NT2/D1 (cell line): ENCODE results near the gene AKR1D1.

Experiments
- DNase-seq: peaks from one replicate; pipeline ENCODE4 v3.0.0-alpha.2; 2011; ENCODE audit warnings: low read depth, low spot score
- H3K27me3 ChIP-seq: 2 replicates; pipeline ENCODE4 v1.6.0; 2011; ENCODE audit warnings: mild to moderate bottlenecking; ENCODE audit not compliant: insufficient read length, insufficient read depth
- H3K36me3 ChIP-seq: 2 replicates; pipeline ENCODE4 v1.6.1; 2011; ENCODE audit warnings: mild to moderate bottlenecking, low read length, mixed read lengths; ENCODE audit not compliant: insufficient read depth, insufficient read length
- H3K4me1 ChIP-seq: 2 replicates; pipeline ENCODE4 v1.5.1; 2011; ENCODE audit not compliant: insufficient read depth, insufficient read length
- H3K4me3 ChIP-seq: 2 replicates; pipeline ENCODE4 v1.5.1; 2011; ENCODE audit warnings: low read depth; ENCODE audit not compliant: insufficient read length
- H3K9ac ChIP-seq: 2 replicates; pipeline ENCODE4 v1.6.0; 2011; ENCODE audit warnings: low read depth; ENCODE audit not compliant: insufficient read length
- H3K9me3 ChIP-seq: 2 replicates; pipeline ENCODE4 v1.5.1; 2011; ENCODE audit warnings: mild to moderate bottlenecking, low read length; ENCODE audit not compliant: insufficient read depth
- SUZ12 ChIP-seq: IDR thresholded peaks from 2 replicates; pipeline ENCODE4 v1.6.1; 2011; ENCODE audit not compliant: insufficient read length, insufficient read depth; ENCODE audit errors: extremely low read depth
- YY1 ChIP-seq: IDR thresholded peaks from 2 replicates; pipeline ENCODE4 v1.6.1; 2011; ENCODE audit not compliant: insufficient read length, insufficient read depth
- ZNF274 ChIP-seq: IDR thresholded peaks from 2 replicates; pipeline ENCODE4 v1.6.1; 2011; ENCODE audit warnings: mild to moderate bottlenecking, low read depth, low read length

AKR1D1 gene

GRCh38 chr7:138063400-138063799, 12.9 kb upstream of the AKR1D1 start:
- no peaks in the 10 kb centered on the region for H3K9me3 ChIP-seq
- no peak for DNase-seq
- H3K36me3 ChIP-seq, result no peaks in the 10 kb centered on the region
- no peak for TF ChIP-seq YY1
- no peak for TF ChIP-seq SUZ12
- TF ChIP-seq ZNF274, result no peak
- no peaks in the 10 kb centered on the region for H3K27me3 ChIP-seq
- H3K4me3 ChIP-seq, result no peak overlapping the region
- H3K9ac ChIP-seq, result no peak overlapping the region
- H3K4me1 ChIP-seq, result no peaks in the 10 kb centered on the region

GRCh38 chr7:138064856-138065357, 11.4 kb upstream of the AKR1D1 start:
- H3K27me3 ChIP-seq, result no peaks in the 10 kb centered on the region
- no peaks in the 10 kb centered on the region for H3K36me3 ChIP-seq
- DNase-seq, result no peak
- no peak overlapping the region for H3K9ac ChIP-seq
- H3K4me3 ChIP-seq, result no peak overlapping the region
- H3K4me1 ChIP-seq, result no peaks in the 10 kb centered on the region
- TF ChIP-seq YY1, result no peak
- no peak for TF ChIP-seq SUZ12
- H3K9me3 ChIP-seq, result no peaks in the 10 kb centered on the region

- Histone ChIP-seq H3K4me3 (no peak overlapping the region), H3K4me1 (no peaks in the 10 kb centered on the region), H3K9me3 (no peaks in the 10 kb centered on the region), H3K36me3 (no peaks in the 10 kb centered on the region), H3K27me3 (no peaks in the 10 kb centered on the region), H3K9ac (no peak overlapping the region)
- no peak for DNase-seq
- TF ChIP-seq YY1, result no peak
- TF ChIP-seq ZNF274, result no peak
- no peak for TF ChIP-seq SUZ12
These were observed 10.4 kb upstream of the AKR1D1 start for GRCh38 chr7:138065827-138066226.

GRCh38 chr7:138066954-138067394, 9.3 kb upstream of the AKR1D1 start:
- no peak for TF ChIP-seq SUZ12
- no peak for TF ChIP-seq YY1
- TF ChIP-seq ZNF274, result no peak
- Histone ChIP-seq H3K4me1 (no peaks in the 10 kb centered on the region), H3K27me3 (no peaks in the 10 kb centered on the region), H3K9ac (no peak overlapping the region), H3K4me3 (no peak overlapping the region), H3K36me3 (no peaks in the 10 kb centered on the region), H3K9me3 (no peaks in the 10 kb centered on the region)
- DNase-seq, result no peak

- Histone ChIP-seq H3K27me3 (no peaks in the 10 kb centered on the region), H3K9ac (no peak overlapping the region), H3K4me1 (no peaks in the 10 kb centered on the region), H3K9me3 (no peaks in the 10 kb centered on the region), H3K4me3 (no peak overlapping the region), H3K36me3 (no peaks in the 10 kb centered on the region)
- no peak for DNase-seq
- TF ChIP-seq YY1, result no peak
- TF ChIP-seq ZNF274, result no peak
- TF ChIP-seq SUZ12, result no peak
These were observed 8.5 kb upstream of the AKR1D1 start for GRCh38 chr7:138067774-138068173.

- Histone ChIP-seq H3K36me3 (no peaks in the 10 kb centered on the region), H3K27me3 (no peaks in the 10 kb centered on the region), H3K9ac (no peak overlapping the region), H3K9me3 (peaks cover 29% of the 10 kb centered on the region), H3K4me1 (no peaks in the 10 kb centered on the region), H3K4me3 (no peak overlapping the region)
- no peak for DNase-seq
- no peak for TF ChIP-seq SUZ12
These were observed 5.4 kb upstream of the AKR1D1 start for GRCh38 chr7:138070908-138071307.

GRCh38 chr7:138072726-138073125, 3.5 kb upstream of the AKR1D1 start:
- peak; percentile 55 for DNase-seq
- Histone ChIP-seq H3K27me3 (no peaks in the 10 kb centered on the region), H3K4me3 (no peak overlapping the region), H3K4me1 (no peaks in the 10 kb centered on the region), H3K9me3 (peaks cover 38% of the 10 kb centered on the region), H3K9ac (no peak overlapping the region), H3K36me3 (no peaks in the 10 kb centered on the region)
- TF ChIP-seq YY1 (no peak), SUZ12 (no peak), ZNF274 (no peak)

GRCh38 chr7:138074121-138074520, 2.1 kb upstream of the AKR1D1 start:
- Histone ChIP-seq H3K4me1 (no peaks in the 10 kb centered on the region), H3K9ac (no peak overlapping the region), H3K36me3 (no peaks in the 10 kb centered on the region), H3K4me3 (no peak overlapping the region), H3K27me3 (no peaks in the 10 kb centered on the region), H3K9me3 (peaks cover 38% of the 10 kb centered on the region)
- TF ChIP-seq ZNF274 (no peak), SUZ12 (no peak), YY1 (no peak)
- no peak for DNase-seq
